ENCODE results near the gene FSTL4.

The FSTL4 gene

GRCh38 chr5:133386662-133387061 is 225.7 kb downstream of the FSTL4 start:
- DNase-seq (ENCODE audit: low spot score): no peak

- DNase-seq (ENCODE audit: low spot score): no peak
These were observed 227.0 kb downstream of the FSTL4 start for GRCh38 chr5:133385346-133385745.

GRCh38 chr5:133384903-133385302 is 227.4 kb downstream of the FSTL4 start:
- no peak for DNase-seq (ENCODE audit: low spot score)

- no peak for DNase-seq (ENCODE audit: low spot score)
These were observed 228.1 kb downstream of the FSTL4 start for GRCh38 chr5:133384120-133384855.

- DNase-seq (ENCODE audit: low spot score): no peak
These were observed 228.8 kb downstream of the FSTL4 start for GRCh38 chr5:133383580-133383939.

GRCh38 chr5:133382661-133383579 is 229.4 kb downstream of the FSTL4 start:
- DNase-seq (ENCODE audit: low spot score): no peak

- no peak for DNase-seq (ENCODE audit: low spot score)
These were observed 230.6 kb downstream of the FSTL4 start for GRCh38 chr5:133381571-133382365.

GRCh38 chr5:133381041-133381440 is 231.3 kb downstream of the FSTL4 start:
- no peak for DNase-seq (ENCODE audit: low spot score)

GRCh38 chr5:133377736-133378135 is 234.6 kb downstream of the FSTL4 start:
- DNase-seq (ENCODE audit: low spot score): no peak

- no peak for DNase-seq (ENCODE audit: low spot score)
These were observed 235.4 kb downstream of the FSTL4 start for GRCh38 chr5:133376986-133377385.

GRCh38 chr5:133373121-133373870 is 239.0 kb downstream of the FSTL4 start:
- DNase-seq (ENCODE audit: low spot score): no peak

GRCh38 chr5:133372293-133372937 is 239.9 kb downstream of the FSTL4 start:
- no peak for DNase-seq (ENCODE audit: low spot score)

GRCh38 chr5:133371371-133372155 is 240.8 kb downstream of the FSTL4 start:
- no peak for DNase-seq (ENCODE audit: low spot score)

GRCh38 chr5:133370904-133371303 is 241.4 kb downstream of the FSTL4 start:
- DNase-seq (ENCODE audit: low spot score): no peak

- DNase-seq (ENCODE audit: low spot score): no peak
These were observed 242.1 kb downstream of the FSTL4 start for GRCh38 chr5:133370036-133370831.

GRCh38 chr5:133368916-133369783 is 243.2 kb downstream of the FSTL4 start:
- peak; percentile 64 for DNase-seq (ENCODE audit: low spot score)

GRCh38 chr5:133367984-133368383 is 244.4 kb downstream of the FSTL4 start:
- no peak for DNase-seq (ENCODE audit: low spot score)

GRCh38 chr5:133367071-133367786 is 245.1 kb downstream of the FSTL4 start:
- no peak for DNase-seq (ENCODE audit: low spot score)
